Naive thymus-derived CD4-positive, alpha-beta T cell (primary cell): ENCODE measurements around the gene SCN8A. TPM values are rescaled to one million over a fixed set of nuclear protein-coding genes. Genes with fewer than 3 reads are reported as not detected.

ENCODE experiments used
- ATAC-seq: fragments of 150-1000 bp; cut with Tn5 transposase; 2 replicates; pipeline ENCODE4 v1.10.0; 2021; ENCODE audit warnings: mild to moderate bottlenecking, moderate library complexity
- CTCF ChIA-PET: fragments of 350-600 bp; sonication (Branson Sonifier 250); formaldehyde crosslinking; loops from one replicate; lab custom pipeline; 2021; ENCODE audit warnings: antibody characterized with exemption; lab: Charles Lee
- POLR2A ChIA-PET: fragments of 350-600 bp; sonication (Branson Sonifier 250); formaldehyde crosslinking; loops from one replicate; lab custom pipeline; 2021; ENCODE audit warnings: antibody characterized with exemption, inconsistent platforms; lab: Charles Lee
- DNase-seq, 9 donors: peaks; one replicate each; pipeline versions ENCODE4 v3.0.0 to v3.0.0-alpha.2; 2020 to 2022; ENCODE audit warnings: mixed read lengths in 1 of 9
- H3K27ac ChIP-seq: one replicate; pipeline ENCODE4 v1.7.0; 2013; ENCODE audit warnings: mild to moderate bottlenecking, low read depth, low read length, moderate library complexity
- H3K27me3 ChIP-seq, 2 donors: one replicate each; pipeline ENCODE4 v1.7.0; 2013; ENCODE audit warnings: low read length in 2 of 2, mild to moderate bottlenecking in 2 of 2, moderate library complexity in 2 of 2; ENCODE audit not compliant: control insufficient read depth in 2 of 2, insufficient read depth in 2 of 2
- H3K36me3 ChIP-seq, 3 experiments: 1 replicate in 2 of 3; 2 replicates in 1 of 3; pipeline ENCODE4 v1.7.0; 2013; ENCODE audit warnings: low read length in 3 of 3, mild to moderate bottlenecking in 3 of 3, moderate library complexity in 1 of 3; ENCODE audit not compliant: insufficient read depth in 3 of 3, control insufficient read depth in 2 of 3
- H3K4me1 ChIP-seq, 2 donors: one replicate each; pipeline ENCODE4 v1.7.0; 2013; ENCODE audit warnings: low read length in 2 of 2, mild to moderate bottlenecking in 2 of 2, moderate library complexity in 1 of 2; ENCODE audit not compliant: control insufficient read depth in 2 of 2, insufficient read depth in 2 of 2
- H3K4me3 ChIP-seq: 2 replicates; pipeline ENCODE4 v1.7.0; 2013; ENCODE audit warnings: mild to moderate bottlenecking, low read length
- H3K9me3 ChIP-seq, 3 experiments: 1 replicate in 2 of 3; 2 replicates in 1 of 3; pipeline ENCODE4 v1.7.0; 2013; ENCODE audit warnings: low read length in 3 of 3; ENCODE audit not compliant: control insufficient read depth in 2 of 3
- H3K27ac Mint-ChIP-seq, 9 donors: one replicate each; pipeline ENCODE4 v1.8.0; 2020 to 2022; ENCODE audit warnings: mixed read lengths in 9 of 9, mild to moderate bottlenecking in 8 of 9, moderate library complexity in 5 of 9, inconsistent platforms in 2 of 9
- H3K27me3 Mint-ChIP-seq, 5 donors: one replicate each; pipeline ENCODE4 v1.8.0; 2021 to 2022; ENCODE audit warnings: mixed read lengths in 5 of 5, mild to moderate bottlenecking in 1 of 5
- H3K36me3 Mint-ChIP-seq, 5 donors: one replicate each; pipeline ENCODE4 v1.8.0; 2020 to 2022; ENCODE audit warnings: mixed read lengths in 5 of 5, mild to moderate bottlenecking in 3 of 5, inconsistent platforms in 1 of 5
- H3K4me1 Mint-ChIP-seq, 7 donors: one replicate each; pipeline ENCODE4 v1.8.0; 2020 to 2022; ENCODE audit warnings: mixed read lengths in 7 of 7, mild to moderate bottlenecking in 3 of 7, inconsistent platforms in 1 of 7
- H3K4me3 Mint-ChIP-seq, 10 donors: one replicate each; pipeline ENCODE4 v1.8.0; 2020 to 2022; ENCODE audit warnings: mild to moderate bottlenecking in 10 of 10, mixed read lengths in 10 of 10, moderate library complexity in 6 of 10, inconsistent platforms in 2 of 10
- H3K9me3 Mint-ChIP-seq, 11 donors: one replicate each; pipeline ENCODE4 v1.8.0; 2020 to 2022; ENCODE audit warnings: mixed read lengths in 11 of 11, mild to moderate bottlenecking in 4 of 11, inconsistent platforms in 1 of 11, moderate library complexity in 1 of 11
- intact Hi-C, 2 donors: fragments of 100-400 bp; cut with micrococcal nuclease; formaldehyde crosslinking; loops; one replicate each; pipeline ENCODE4 v1.15.1; 2023
- polyA plus RNA-seq, 2 donors: library from polyadenylated mRNA; unstranded; fragments of 300-500 nt; fragmentation: Illumina TruSeq; gene quantifications; one replicate each; pipeline ENCODE4 v1.2.3, GENCODE V29; 2021
- total RNA-seq, 6 experiments: library from RNA in 5 of 6; stranded (reverse) in 5 of 6; gene quantifications; 1 replicate in 5 of 6; 2 replicates in 1 of 6; pipeline ENCODE4 v1.2.3 and lab custom pipeline; 2021 to 2026

SCN8A gene
- total and polyA plus RNA-seq, 7 experiments from 2014 or later, result 0.01 to 1.1 (median 0.33) TPM

DNA sequence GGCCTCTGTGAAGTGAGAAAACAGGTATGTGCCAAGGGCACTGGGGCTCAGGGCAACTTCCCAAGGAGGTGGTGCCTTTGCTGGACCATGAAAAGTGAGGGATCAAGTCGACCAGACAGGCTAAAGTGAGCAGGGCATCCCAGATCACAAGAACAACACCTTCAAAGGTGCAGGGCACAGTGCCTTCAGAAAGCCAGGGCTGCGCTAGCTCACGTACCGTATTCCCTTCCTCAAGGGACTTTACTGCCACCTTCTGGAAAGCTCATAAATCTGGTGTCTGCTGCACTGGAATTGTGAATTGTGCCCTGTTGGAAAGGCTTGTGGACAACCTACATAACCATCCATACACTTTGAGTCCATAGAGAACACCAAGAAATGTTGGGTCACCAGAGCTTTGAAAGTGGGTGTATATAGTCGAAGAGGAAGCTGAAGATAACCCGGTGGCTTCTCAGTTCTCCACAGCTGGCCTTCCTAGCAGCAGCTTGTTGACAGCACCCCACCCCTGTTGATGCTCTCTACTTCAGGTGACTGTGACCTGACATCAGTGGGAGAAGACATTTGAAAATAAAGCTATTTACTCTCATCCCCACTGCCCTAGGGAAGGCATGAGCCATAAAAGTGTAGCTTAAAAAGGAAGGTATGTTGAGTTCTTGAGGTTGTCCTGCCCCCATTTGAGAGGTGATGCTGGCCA, 233.0 kb downstream of the SCN8A start:
- peak overlapping the region in 8 of 9 donors; percentile 16 to 68 (median 54) for H3K27ac Mint-ChIP-seq
- POLR2A ChIA-PET, result interaction anchor here (0.8 to 1.0 kb wide), 3 partner anchors 10 to 1610 kb away, joined by 3 to 4 read pairs (median 3); no protein-coding TSS in a partner anchor
- H3K4me1 Mint-ChIP-seq, result peaks cover 29 to 41% (median 32%) of the 10 kb centered on the region in 7 donors
- Histone ChIP-seq H3K36me3 (peaks cover 0 to 4% (median 0%) of the 10 kb centered on the region in 3 experiments), H3K4me1 (peaks cover 5 to 24% of the 10 kb centered on the region in 2 donors), H3K4me3 (no peak overlapping the region), H3K27me3 (no peaks in the 10 kb centered on the region), H3K27ac (no peak overlapping the region), H3K9me3 (no peaks in the 10 kb centered on the region)
- peaks cover 0 to 14% (median 0%) of the 10 kb centered on the region in 5 donors for H3K27me3 Mint-ChIP-seq
- intact Hi-C loops, result loop anchor here (1.0 to 10.0 kb wide), 7 partner anchors 131 to 1997 kb away; partner anchors contain the start of genes ACVR1B (in 1 of the 2), ATF1 (in 1 of the 2), NCKAP5L (in 1 of the 2) and SCN8A (in 1 of the 2)
- ATAC-seq (no peak), DNase-seq (peak in 5 of 9 donors; percentile 27 to 47 (median 36))
- H3K9me3 Mint-ChIP-seq, result no peaks in the 10 kb centered on the region
- CTCF ChIA-PET, result interaction anchor here (0.5 to 2.3 kb wide), 13 partner anchors 9 to 460 kb away, joined by 3 to 12 read pairs (median 3); partner anchors contain the start of gene SLC4A8
- H3K4me3 Mint-ChIP-seq, result peak overlapping the region in 3 of 10 donors; percentile 4 to 17 (median 6)
- no peaks in the 10 kb centered on the region for H3K36me3 Mint-ChIP-seq

GRCh38 chr12:51825216-51825615, 234.2 kb downstream of the SCN8A start:
- Mint-ChIP-seq H3K9me3 (no peaks in the 10 kb centered on the region), H3K4me1 (peaks cover 25 to 35% (median 27%) of the 10 kb centered on the region in 7 donors), H3K27ac (peak overlapping the region in 1 of 9 donors; percentile 45), H3K36me3 (no peaks in the 10 kb centered on the region), H3K27me3 (peaks cover 0 to 8% (median 0%) of the 10 kb centered on the region in 5 donors), H3K4me3 (no peak overlapping the region)
- CTCF ChIA-PET, result interaction anchor here (1.2 kb wide), 1 partner anchor 39 kb away, joined by 4 read pairs; no protein-coding TSS in a partner anchor
- DNase-seq (no peak), ATAC-seq (no peak)
- Histone ChIP-seq H3K9me3 (no peaks in the 10 kb centered on the region), H3K4me1 (peaks cover 1 to 19% of the 10 kb centered on the region in 2 donors), H3K27ac (no peak overlapping the region), H3K36me3 (peaks cover 0 to 4% (median 0%) of the 10 kb centered on the region in 3 experiments), H3K4me3 (no peak overlapping the region), H3K27me3 (no peaks in the 10 kb centered on the region)
- POLR2A ChIA-PET, result interaction anchor here (1.4 kb wide), 1 partner anchor 11 kb away, joined by 3 read pairs; no protein-coding TSS in a partner anchor
- intact Hi-C loops, result loop anchor here in 1 of 2 donors (5.0 to 10.0 kb wide), 2 partner anchors 52 to 130 kb away; partner anchors contain the start of gene ACVR1B

DNA sequence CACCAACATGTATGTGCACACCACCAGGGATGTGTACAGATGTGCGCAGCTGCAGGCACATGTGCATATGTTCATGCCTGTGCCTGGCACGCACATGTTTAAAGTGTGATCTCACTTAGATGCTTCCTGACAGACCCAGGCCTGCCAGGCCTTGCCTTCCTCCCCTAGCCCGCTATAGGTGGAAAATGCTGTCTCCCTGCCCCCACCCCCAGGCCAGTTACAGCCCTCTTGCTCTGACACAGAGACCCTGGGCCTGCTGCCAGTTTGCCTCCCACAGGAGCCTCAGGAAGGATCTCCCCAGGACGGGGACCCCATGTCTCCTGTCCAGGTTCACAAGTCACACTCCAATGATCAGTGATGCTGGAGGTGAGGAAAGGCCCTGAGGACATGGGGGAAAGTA, 235.8 kb downstream of the SCN8A start:
- ATAC-seq (no peak), DNase-seq (no peak)
- Mint-ChIP-seq H3K4me3 (no peak overlapping the region), H3K9me3 (no peaks in the 10 kb centered on the region), H3K27me3 (peaks cover 0 to 16% (median 0%) of the 10 kb centered on the region in 5 donors), H3K36me3 (no peaks in the 10 kb centered on the region), H3K4me1 (peaks cover 25 to 35% (median 27%) of the 10 kb centered on the region in 7 donors), H3K27ac (no peak overlapping the region)
- Histone ChIP-seq H3K9me3 (no peaks in the 10 kb centered on the region), H3K4me1 (peaks cover 0 to 19% of the 10 kb centered on the region in 2 donors), H3K27me3 (no peaks in the 10 kb centered on the region), H3K4me3 (no peak overlapping the region), H3K27ac (no peak overlapping the region), H3K36me3 (no peaks in the 10 kb centered on the region)
- ChIA-PET POLR2A (no interaction called here), CTCF (no interaction called here)
- intact Hi-C loops, result loop anchor here in 1 of 2 donors (5.0 to 10.0 kb wide), 2 partner anchors 50 to 128 kb away; partner anchors contain the start of gene ACVR1B

- Histone ChIP-seq H3K27me3 (no peaks in the 10 kb centered on the region), H3K4me1 (peaks cover 0 to 28% of the 10 kb centered on the region in 2 donors), H3K27ac (no peak overlapping the region), H3K9me3 (no peaks in the 10 kb centered on the region), H3K36me3 (no peaks in the 10 kb centered on the region), H3K4me3 (no peak overlapping the region)
- intact Hi-C loops, result loop anchor here in 1 of 2 donors (5.0 to 10.0 kb wide), 2 partner anchors 49 to 127 kb away; partner anchors contain the start of gene ACVR1B
- POLR2A ChIA-PET, result interaction anchor here (0.9 kb wide), 1 partner anchor 14 kb away, joined by 4 read pairs; no protein-coding TSS in a partner anchor
- CTCF ChIA-PET, result interaction anchor here (0.9 kb wide), 1 partner anchor 16 kb away, joined by 3 read pairs; no protein-coding TSS in a partner anchor
- peak in 2 of 9 donors; percentile 15 to 64 for DNase-seq
- ATAC-seq, result peak; percentile 50
- Mint-ChIP-seq H3K27me3 (peaks cover 0 to 21% (median 12%) of the 10 kb centered on the region in 5 donors), H3K4me3 (peak overlapping the region in 5 of 10 donors; percentile 3 to 30 (median 25)), H3K9me3 (no peaks in the 10 kb centered on the region), H3K4me1 (peaks cover 33 to 39% (median 34%) of the 10 kb centered on the region in 7 donors), H3K36me3 (no peaks in the 10 kb centered on the region), H3K27ac (peak overlapping the region in 5 of 9 donors; percentile 16 to 46 (median 43))
Measured at GRCh38 chr12:51827925-51828818, 237.1 kb downstream of the SCN8A start.

GRCh38 chr12:51829011-51829481, 238.0 kb downstream of the SCN8A start:
- no peaks in the 10 kb centered on the region for H3K36me3 ChIP-seq
- ChIA-PET CTCF (no interaction called here), POLR2A (no interaction called here)
- H3K9me3 ChIP-seq, result no peaks in the 10 kb centered on the region
- Mint-ChIP-seq H3K9me3 (no peaks in the 10 kb centered on the region), H3K27me3 (peaks cover 4 to 27% (median 20%) of the 10 kb centered on the region in 5 donors), H3K4me3 (peak overlapping the region in 1 of 10 donors; percentile 6), H3K36me3 (no peaks in the 10 kb centered on the region), H3K27ac (no peak overlapping the region), H3K4me1 (peaks cover 34 to 39% (median 35%) of the 10 kb centered on the region in 7 donors)
- no peak overlapping the region for H3K27ac ChIP-seq
- H3K4me1 ChIP-seq, result peaks cover 0 to 30% of the 10 kb centered on the region in 2 donors
- H3K27me3 ChIP-seq, result no peaks in the 10 kb centered on the region
- intact Hi-C loops, result loop anchor here in 1 of 2 donors (5.0 to 10.0 kb wide), 2 partner anchors 48 to 126 kb away; partner anchors contain the start of gene ACVR1B
- ATAC-seq, result no peak
- no peak overlapping the region for H3K4me3 ChIP-seq
- DNase-seq, result no peak
